Smooth muscle cell (in vitro differentiated cells): Measurements from ENCODE around the gene SUSD2. TPM values are rescaled to one million over a fixed set of nuclear protein-coding genes. Genes with fewer than 3 reads are reported as not detected.
A peak's percentile ranks its signal among the peaks of the same experiment; 100 is the strongest.

Experiments used
- DNase-seq: peaks from one replicate; lab custom pipeline; 2025; ENCODE audit not compliant: unreplicated experiment; lab: John Stamatoyannopoulos, UW
- H2AFZ ChIP-seq: fragments of 200-600 bp; sonication (generic); 2 replicates; pipeline ENCODE4 v1.6.0; 2016; ENCODE audit warnings: antibody characterized with exemption, low read depth, mild to moderate bottlenecking
- H3F3A ChIP-seq: fragments of 200-600 bp; sonication (generic); 2 replicates; pipeline ENCODE4 v1.6.0; 2017; ENCODE audit warnings: antibody characterized with exemption, low read depth
- H3K27ac ChIP-seq: fragments of 200-600 bp; sonication (generic); 2 replicates; pipeline ENCODE4 v1.5.1; 2016; ENCODE audit warnings: low read depth, mild to moderate bottlenecking
- H3K27me3 ChIP-seq: fragments of 200-600 bp; sonication (generic); 2 replicates; pipeline ENCODE4 v1.6.1; 2016; ENCODE audit warnings: low read depth, mild to moderate bottlenecking
- H3K36me3 ChIP-seq: fragments of 200-600 bp; sonication (generic); 2 replicates; pipeline ENCODE4 v1.5.1; 2016; ENCODE audit warnings: low read depth
- H3K4me1 ChIP-seq: fragments of 200-600 bp; sonication (generic); 2 replicates; pipeline ENCODE4 v1.5.1; 2016; ENCODE audit warnings: low read depth
- H3K4me2 ChIP-seq: fragments of 200-600 bp; sonication (generic); 2 replicates; pipeline ENCODE4 v1.6.0; 2016; ENCODE audit warnings: mild to moderate bottlenecking
- H3K4me3 ChIP-seq: fragments of 200-600 bp; sonication (generic); 2 replicates; pipeline ENCODE4 v1.5.1; 2016; ENCODE audit warnings: mild to moderate bottlenecking
- H3K79me2 ChIP-seq: fragments of 200-600 bp; sonication (generic); 2 replicates; pipeline ENCODE4 v1.6.0; 2016; ENCODE audit warnings: low read depth, mild to moderate bottlenecking
- H3K9ac ChIP-seq: fragments of 200-600 bp; sonication (generic); 2 replicates; pipeline ENCODE4 v1.6.0; 2016; ENCODE audit warnings: low read depth
- H3K9me3 ChIP-seq: fragments of 200-600 bp; sonication (generic); replicated peaks from 2 replicates; pipeline ENCODE4 v1.5.1; 2016; ENCODE audit warnings: low read depth
- H4K20me1 ChIP-seq: fragments of 200-600 bp; sonication (generic); 2 replicates; pipeline ENCODE4 v1.6.0; 2016; ENCODE audit warnings: low read depth
- WGBS: methylation state at CpG from one replicate; pipeline ENCODE4 v1.1.7; 2016; ENCODE audit warnings: low lambda C conversion rate; 5-methylcytosine and 5-hydroxymethylcytosine counted together
- polyA plus RNA-seq: library from polyadenylated mRNA; unstranded; fragments of >200 nt; fragmentation: Nextera tagmentation; extraction: Ambion mirVana; gene quantifications from 2 replicates; pipeline ENCODE4 v1.2.1, GENCODE V29; 2016
- total RNA-seq: library from RNA; depleted of rRNA; stranded (reverse); fragments of >200 nt; gene quantifications from 2 replicates; pipeline ENCODE4 v1.2.3, GENCODE V29; 2014
- TF ChIP-seq, protein P1 (sequence below): fragments of 200-600 bp; sonication (generic); IDR thresholded peaks from 2 replicates; pipeline ENCODE4 v1.5.1; 2017; ENCODE audit warnings: borderline replicate concordance, mild to moderate bottlenecking, antibody characterized with exemption; ENCODE audit not compliant: insufficient read depth, poor library complexity, severe bottlenecking

SUSD2 gene
- total and polyA plus RNA-seq, 2 experiments from 2014 or later = 1.1 to 1.2 TPM

DNA sequence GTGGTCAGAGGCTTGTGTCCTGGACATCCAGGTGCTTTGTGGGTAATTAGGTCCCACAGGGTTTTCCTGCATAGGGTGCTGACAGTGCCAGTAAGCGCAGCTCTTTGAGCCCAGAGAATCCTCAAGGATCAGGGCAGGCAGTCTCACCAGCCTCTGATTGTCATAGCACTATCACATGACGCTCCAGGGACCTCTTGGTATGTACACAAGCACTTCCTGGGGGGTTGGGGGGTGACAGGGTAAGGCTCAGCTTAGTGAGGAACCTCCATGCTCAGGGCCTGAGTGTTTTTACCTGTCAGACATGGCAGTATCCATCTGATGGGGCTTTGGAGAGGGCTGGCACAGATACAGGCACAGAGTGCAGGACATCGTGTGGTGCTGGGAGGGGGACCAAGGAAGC is 27.9 kb upstream of the SUSD2 start:
- Histone ChIP-seq H3K9ac (no peak overlapping the region), H3K4me3 (no peak overlapping the region), H2AFZ (no peak overlapping the region), H4K20me1 (peaks cover 73% of the 10 kb centered on the region), H3F3A (peaks cover 5% of the 10 kb centered on the region), H3K4me2 (no peak overlapping the region), H3K36me3 (no peaks in the 10 kb centered on the region), H3K9me3 (no peaks in the 10 kb centered on the region), H3K79me2 (no peaks in the 10 kb centered on the region), H3K4me1 (peaks cover 16% of the 10 kb centered on the region), H3K27me3 (no peaks in the 10 kb centered on the region), H3K27ac (no peak overlapping the region)
- TF ChIP-seq, protein P1, sequence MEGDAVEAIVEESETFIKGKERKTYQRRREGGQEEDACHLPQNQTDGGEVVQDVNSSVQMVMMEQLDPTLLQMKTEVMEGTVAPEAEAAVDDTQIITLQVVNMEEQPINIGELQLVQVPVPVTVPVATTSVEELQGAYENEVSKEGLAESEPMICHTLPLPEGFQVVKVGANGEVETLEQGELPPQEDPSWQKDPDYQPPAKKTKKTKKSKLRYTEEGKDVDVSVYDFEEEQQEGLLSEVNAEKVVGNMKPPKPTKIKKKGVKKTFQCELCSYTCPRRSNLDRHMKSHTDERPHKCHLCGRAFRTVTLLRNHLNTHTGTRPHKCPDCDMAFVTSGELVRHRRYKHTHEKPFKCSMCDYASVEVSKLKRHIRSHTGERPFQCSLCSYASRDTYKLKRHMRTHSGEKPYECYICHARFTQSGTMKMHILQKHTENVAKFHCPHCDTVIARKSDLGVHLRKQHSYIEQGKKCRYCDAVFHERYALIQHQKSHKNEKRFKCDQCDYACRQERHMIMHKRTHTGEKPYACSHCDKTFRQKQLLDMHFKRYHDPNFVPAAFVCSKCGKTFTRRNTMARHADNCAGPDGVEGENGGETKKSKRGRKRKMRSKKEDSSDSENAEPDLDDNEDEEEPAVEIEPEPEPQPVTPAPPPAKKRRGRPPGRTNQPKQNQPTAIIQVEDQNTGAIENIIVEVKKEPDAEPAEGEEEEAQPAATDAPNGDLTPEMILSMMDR = no peak
- 68% methylated on average over 3 of the region's 3 CpGs for WGBS
- DNase-seq = no peak

DNA sequence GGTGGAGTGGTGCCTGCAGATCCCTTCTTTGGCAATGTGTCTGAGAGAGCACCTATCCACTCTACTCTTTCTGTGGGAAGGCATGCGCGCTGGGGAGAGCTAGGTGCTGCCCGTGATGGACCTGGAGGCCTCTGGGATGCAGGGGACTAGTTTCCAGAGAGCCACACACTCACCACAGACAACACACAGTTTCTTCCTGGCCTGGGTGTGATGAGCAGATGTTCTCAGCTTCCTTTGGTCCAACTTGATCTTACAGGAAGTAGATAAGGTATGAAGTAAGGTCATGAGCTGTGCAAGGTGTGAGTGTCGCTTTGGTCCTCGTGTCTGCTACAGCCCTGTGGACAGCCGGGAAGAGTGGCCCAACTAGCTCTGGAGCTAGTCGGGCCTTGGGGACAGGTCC is 27.3 kb upstream of the SUSD2 start:
- Histone ChIP-seq H3K9ac (no peak overlapping the region), H3K27ac (no peak overlapping the region), H3K36me3 (no peaks in the 10 kb centered on the region), H3K4me3 (no peak overlapping the region), H3K27me3 (no peaks in the 10 kb centered on the region), H3K4me2 (no peak overlapping the region), H3K9me3 (no peaks in the 10 kb centered on the region), H3K79me2 (no peaks in the 10 kb centered on the region), H4K20me1 (peaks cover 76% of the 10 kb centered on the region), H3F3A (peaks cover 5% of the 10 kb centered on the region), H3K4me1 (peaks cover 16% of the 10 kb centered on the region), H2AFZ (no peak overlapping the region)
- TF ChIP-seq, protein P1 = no peak
- 93% methylated on average over 7 of the region's 7 CpGs for WGBS
- DNase-seq = no peak

DNA sequence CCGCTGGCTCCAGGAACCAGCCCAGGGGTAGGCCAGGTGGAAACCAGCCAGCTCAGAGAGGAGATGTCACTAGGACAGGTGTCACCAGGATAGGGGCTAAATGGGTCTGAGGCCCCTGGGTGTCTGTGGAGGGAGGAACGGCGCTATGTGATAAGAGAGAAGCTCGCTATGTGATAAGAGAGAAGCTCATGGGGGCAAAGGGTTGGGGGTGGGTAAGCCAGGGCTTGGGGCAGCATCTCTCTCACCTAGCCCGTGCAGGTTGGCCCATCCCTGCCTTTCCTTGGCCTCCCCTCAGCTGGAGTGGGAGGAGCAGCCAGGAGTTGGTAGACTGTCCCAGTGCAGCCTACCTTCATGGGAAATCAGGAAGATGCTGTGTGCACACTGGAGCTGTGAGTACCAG is 26.5 kb upstream of the SUSD2 start:
- H4K20me1 ChIP-seq = peaks cover 85% of the 10 kb centered on the region
- no peak overlapping the region for H3K27ac ChIP-seq
- H3K4me2 ChIP-seq = no peak overlapping the region
- H3K36me3 ChIP-seq = no peaks in the 10 kb centered on the region
- H3F3A ChIP-seq = peaks cover 5% of the 10 kb centered on the region
- peaks cover 16% of the 10 kb centered on the region for H3K4me1 ChIP-seq
- 83% methylated on average over 2 of the region's 5 CpGs for WGBS
- H3K4me3 ChIP-seq = no peak overlapping the region
- no peaks in the 10 kb centered on the region for H3K27me3 ChIP-seq
- no peak for DNase-seq
- no peak overlapping the region for H3K9ac ChIP-seq
- no peak overlapping the region for H2AFZ ChIP-seq
- no peaks in the 10 kb centered on the region for H3K9me3 ChIP-seq
- H3K79me2 ChIP-seq = no peaks in the 10 kb centered on the region
- TF ChIP-seq, protein P1 = no peak

DNA sequence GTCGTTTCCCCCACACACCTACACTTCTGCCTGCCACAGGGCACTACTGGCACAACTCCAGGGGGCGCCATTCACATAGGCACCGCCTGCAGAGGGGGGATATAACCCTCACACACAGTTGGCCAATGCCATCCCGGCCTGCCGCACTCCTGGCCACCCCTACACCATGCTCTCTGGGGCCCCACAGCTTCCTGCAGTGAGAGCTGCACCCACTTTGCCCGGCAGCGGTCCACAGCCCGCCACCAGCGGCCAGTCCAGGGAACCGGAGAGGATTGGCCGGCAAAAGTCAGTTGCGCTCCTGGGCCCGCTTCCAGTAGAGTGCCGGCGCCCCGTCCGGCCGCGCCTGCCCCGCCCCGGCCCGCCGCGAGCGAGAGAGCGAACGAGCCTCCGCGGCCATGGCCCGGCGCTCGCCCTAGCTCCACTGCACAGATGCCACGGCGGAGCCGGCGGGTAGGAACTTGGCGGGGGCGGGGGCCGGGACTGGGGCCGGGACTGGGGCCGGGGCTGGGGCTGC is 25.6 kb upstream of the SUSD2 start:
- Histone ChIP-seq H3K36me3 (no peaks in the 10 kb centered on the region), H3K27ac (no peak overlapping the region), H3K79me2 (no peaks in the 10 kb centered on the region), H3K4me2 (peak overlapping the region; percentile 98), H3F3A (peaks cover 5% of the 10 kb centered on the region), H3K9me3 (no peaks in the 10 kb centered on the region), H2AFZ (no peak overlapping the region), H4K20me1 (peaks cover 94% of the 10 kb centered on the region), H3K4me3 (peak overlapping the region; percentile 75), H3K9ac (no peak overlapping the region), H3K27me3 (no peaks in the 10 kb centered on the region), H3K4me1 (peaks cover 16% of the 10 kb centered on the region)
- 4% methylated on average over 31 of the region's 41 CpGs for WGBS
- peak; percentile 32 for DNase-seq
- TF ChIP-seq, protein P1 = peak; percentile 43
